CD14-positive monocyte (primary cell): ENCODE measurements around the gene DNAJB5. TPM values are rescaled to one million over a fixed set of nuclear protein-coding genes. Genes with fewer than 3 reads are reported as not detected.

Experiments
- DNase-seq, 3 donors: peaks; one replicate each; pipeline ENCODE4 v3.0.0-alpha.2; 2011 to 2022
- H2AFZ ChIP-seq: 2 replicates; pipeline ENCODE4 v1.6.0; 2012; ENCODE audit warnings: mild to moderate bottlenecking, low read depth, low read length, inconsistent platforms; ENCODE audit not compliant: insufficient read depth, poor library complexity, severe bottlenecking
- H3K27ac ChIP-seq, 2 donors: 1 replicate in 1 of 2; 2 replicates in 1 of 2; pipeline ENCODE4 v1.5.1; 2012 to 2013; ENCODE audit warnings: low read length in 2 of 2, control low read depth in 1 of 2, inconsistent platforms in 1 of 2, low read depth in 1 of 2, mild to moderate bottlenecking in 1 of 2
- H3K27me3 ChIP-seq, 2 donors: one replicate each; pipeline versions ENCODE4 v1.6.0 to v1.6.1; 2011 to 2013; ENCODE audit warnings: low read length in 2 of 2; ENCODE audit not compliant: control insufficient read depth in 2 of 2, insufficient read depth in 2 of 2
- H3K36me3 ChIP-seq, 2 donors: replicated peaks in 1 of 2; 1 replicate in 1 of 2; 2 replicates in 1 of 2; pipeline versions ENCODE4 v1.5.1 to v1.6.1; 2012 to 2013; ENCODE audit warnings: low read length in 2 of 2, control low read depth in 1 of 2, inconsistent platforms in 1 of 2, mild to moderate bottlenecking in 1 of 2; ENCODE audit not compliant: insufficient read depth in 2 of 2, control insufficient read depth in 1 of 2
- H3K4me1 ChIP-seq, 2 donors: 1 replicate in 1 of 2; 2 replicates in 1 of 2; pipeline versions ENCODE4 v1.5.1 to v1.6.1; 2012 to 2013; ENCODE audit warnings: low read length in 2 of 2, control low read depth in 1 of 2, inconsistent platforms in 1 of 2, mild to moderate bottlenecking in 1 of 2, moderate library complexity in 1 of 2; ENCODE audit not compliant: insufficient read depth in 2 of 2, control insufficient read depth in 1 of 2
- H3K4me2 ChIP-seq: replicated peaks from 2 replicates; pipeline ENCODE3; 2012; ENCODE audit warnings: low read length, moderate library complexity, mild to moderate bottlenecking; ENCODE audit not compliant: poor library complexity, severe bottlenecking; ENCODE audit errors: extremely low read depth
- H3K4me3 ChIP-seq, 3 experiments: fragments of 200-600 bp in 1 of 3; sonication (generic) in 1 of 3; replicated peaks in 1 of 3; 1 replicate in 2 of 3; 2 replicates in 1 of 3; pipeline ENCODE4 v1.5.1; 2011 to 2013; ENCODE audit warnings: low read length in 3 of 3, mild to moderate bottlenecking in 3 of 3, control low read depth in 2 of 3, low read depth in 2 of 3, inconsistent platforms in 1 of 3, moderate library complexity in 1 of 3
- H3K79me2 ChIP-seq: 2 replicates; pipeline ENCODE4 v1.6.0; 2012; ENCODE audit warnings: mild to moderate bottlenecking, control low read depth, inconsistent platforms, low read length, moderate library complexity; ENCODE audit not compliant: insufficient read depth
- H3K9ac ChIP-seq: 2 replicates; pipeline ENCODE4 v1.6.0; 2017; ENCODE audit warnings: low read length, mild to moderate bottlenecking; ENCODE audit not compliant: insufficient read depth, poor library complexity, severe bottlenecking
- H3K9me3 ChIP-seq, 2 donors: replicated peaks in 1 of 2; 1 replicate in 1 of 2; 2 replicates in 1 of 2; pipeline versions ENCODE4 v1.5.1 to v1.6.1; 2012 to 2013; ENCODE audit warnings: low read length in 2 of 2, control low read depth in 1 of 2; ENCODE audit not compliant: control insufficient read depth in 1 of 2, insufficient read depth in 1 of 2
- H4K20me1 ChIP-seq: 2 replicates; pipeline ENCODE4 v1.6.0; 2012; ENCODE audit warnings: mild to moderate bottlenecking, low read length, control low read depth, moderate library complexity; ENCODE audit not compliant: insufficient read depth
- H3K27ac Mint-ChIP-seq, 7 donors: one replicate each; pipeline ENCODE4 v1.8.0; 2020; ENCODE audit warnings: mild to moderate bottlenecking in 7 of 7, mixed read lengths in 7 of 7, moderate library complexity in 6 of 7, inconsistent platforms in 2 of 7
- H3K27me3 Mint-ChIP-seq, 3 donors: one replicate each; pipeline ENCODE4 v1.8.0; 2021 to 2022; ENCODE audit warnings: low read depth in 3 of 3, mild to moderate bottlenecking in 3 of 3, mixed read lengths in 3 of 3, moderate library complexity in 3 of 3, inconsistent platforms in 1 of 3
- H3K36me3 Mint-ChIP-seq, 2 donors: one replicate each; pipeline ENCODE4 v1.8.0; 2020; ENCODE audit warnings: mixed read lengths in 2 of 2, inconsistent platforms in 1 of 2, mild to moderate bottlenecking in 1 of 2
- H3K4me1 Mint-ChIP-seq: one replicate; pipeline ENCODE4 v1.8.0; 2020; ENCODE audit warnings: mild to moderate bottlenecking, mixed read lengths
- H3K4me3 Mint-ChIP-seq, 2 donors: one replicate each; pipeline ENCODE4 v1.8.0; 2020; ENCODE audit warnings: mild to moderate bottlenecking in 2 of 2, mixed read lengths in 2 of 2, moderate library complexity in 1 of 2
- H3K9me3 Mint-ChIP-seq, 7 donors: one replicate each; pipeline ENCODE4 v1.8.0; 2020 to 2022; ENCODE audit warnings: mixed read lengths in 7 of 7, mild to moderate bottlenecking in 6 of 7, moderate library complexity in 6 of 7, inconsistent platforms in 2 of 7
- WGBS: methylation state at CpG from one replicate; pipeline ENCODE4 v1.1.5; 2013; ENCODE audit warnings: missing lambda C conversion rate; ENCODE audit not compliant: insufficient coverage; 5-methylcytosine and 5-hydroxymethylcytosine counted together
- intact Hi-C, 2 donors: fragments of 100-400 bp; cut with micrococcal nuclease; formaldehyde crosslinking; loops; one replicate each; pipeline versions ENCODE4 v1.15.0 to v1.15.1; 2023
- polyA plus RNA-seq, 3 donors: library from polyadenylated mRNA; depleted of rRNA in 1 of 3; unstranded in 2 of 3; stranded (reverse) in 1 of 3; fragments of 300-500 nt in 2 of 3; fragments of >200 nt in 1 of 3; fragmentation: Illumina TruSeq in 2 of 3; gene quantifications; 1 replicate in 2 of 3; 2 replicates in 1 of 3; pipeline ENCODE4 v1.2.3, GENCODE V29; 2012 to 2021
- TF ChIP-seq, protein P1 (sequence below): fragments of 200-600 bp; IDR thresholded peaks from one replicate; pipeline ENCODE4 v1.8.0; 2022; ENCODE audit warnings: antibody characterized with exemption, mild to moderate bottlenecking

Gene DNAJB5
- polyA plus RNA-seq, 3 donors: 0.66 to 1.9 (median 0.84) TPM

DNA sequence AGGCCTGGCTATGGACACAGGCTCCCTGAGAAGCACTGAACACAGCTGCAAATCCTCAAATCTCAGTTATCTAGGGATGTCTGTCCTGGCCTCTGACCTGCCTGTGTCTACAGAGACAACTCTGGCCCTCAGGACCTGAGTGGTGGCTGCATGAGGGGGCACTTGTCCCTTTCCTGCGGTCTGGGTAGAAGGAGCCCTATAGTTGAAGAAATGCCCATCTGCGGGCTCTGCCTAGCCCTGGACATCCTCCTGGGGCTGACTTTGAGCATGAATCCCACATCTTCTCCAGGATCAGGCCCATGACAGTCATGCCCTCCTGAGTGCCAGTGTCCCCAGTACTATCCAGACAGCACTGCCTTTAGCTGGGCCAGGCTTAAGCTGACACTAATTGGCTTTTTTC, 10.0 kb downstream of the DNAJB5 start:
- Histone ChIP-seq H3K27ac (no peak overlapping the region), H3K4me2 (no peak overlapping the region), H3K79me2 (no peaks in the 10 kb centered on the region), H3K27me3 (no peaks in the 10 kb centered on the region), H4K20me1 (no peaks in the 10 kb centered on the region), H3K4me3 (no peak overlapping the region), H3K9me3 (no peaks in the 10 kb centered on the region), H3K9ac (no peak overlapping the region), H3K4me1 (no peaks in the 10 kb centered on the region), H2AFZ (no peak overlapping the region), H3K36me3 (no peaks in the 10 kb centered on the region)
- H3K27me3 Mint-ChIP-seq: peaks cover 0 to 4% (median 0%) of the 10 kb centered on the region in 3 donors
- H3K4me3 Mint-ChIP-seq: no peak overlapping the region
- TF ChIP-seq, protein P1, sequence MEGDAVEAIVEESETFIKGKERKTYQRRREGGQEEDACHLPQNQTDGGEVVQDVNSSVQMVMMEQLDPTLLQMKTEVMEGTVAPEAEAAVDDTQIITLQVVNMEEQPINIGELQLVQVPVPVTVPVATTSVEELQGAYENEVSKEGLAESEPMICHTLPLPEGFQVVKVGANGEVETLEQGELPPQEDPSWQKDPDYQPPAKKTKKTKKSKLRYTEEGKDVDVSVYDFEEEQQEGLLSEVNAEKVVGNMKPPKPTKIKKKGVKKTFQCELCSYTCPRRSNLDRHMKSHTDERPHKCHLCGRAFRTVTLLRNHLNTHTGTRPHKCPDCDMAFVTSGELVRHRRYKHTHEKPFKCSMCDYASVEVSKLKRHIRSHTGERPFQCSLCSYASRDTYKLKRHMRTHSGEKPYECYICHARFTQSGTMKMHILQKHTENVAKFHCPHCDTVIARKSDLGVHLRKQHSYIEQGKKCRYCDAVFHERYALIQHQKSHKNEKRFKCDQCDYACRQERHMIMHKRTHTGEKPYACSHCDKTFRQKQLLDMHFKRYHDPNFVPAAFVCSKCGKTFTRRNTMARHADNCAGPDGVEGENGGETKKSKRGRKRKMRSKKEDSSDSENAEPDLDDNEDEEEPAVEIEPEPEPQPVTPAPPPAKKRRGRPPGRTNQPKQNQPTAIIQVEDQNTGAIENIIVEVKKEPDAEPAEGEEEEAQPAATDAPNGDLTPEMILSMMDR: no peak
- H3K4me1 Mint-ChIP-seq: peaks cover 2% of the 10 kb centered on the region
- H3K9me3 Mint-ChIP-seq: no peaks in the 10 kb centered on the region
- no peak for DNase-seq
- no peaks in the 10 kb centered on the region for H3K36me3 Mint-ChIP-seq
- WGBS: 100% methylated on average over 1 of the region's 2 CpGs
- H3K27ac Mint-ChIP-seq: peak overlapping the region in 1 of 7 donors; percentile 19
- intact Hi-C loops: no loop called here

DNA sequence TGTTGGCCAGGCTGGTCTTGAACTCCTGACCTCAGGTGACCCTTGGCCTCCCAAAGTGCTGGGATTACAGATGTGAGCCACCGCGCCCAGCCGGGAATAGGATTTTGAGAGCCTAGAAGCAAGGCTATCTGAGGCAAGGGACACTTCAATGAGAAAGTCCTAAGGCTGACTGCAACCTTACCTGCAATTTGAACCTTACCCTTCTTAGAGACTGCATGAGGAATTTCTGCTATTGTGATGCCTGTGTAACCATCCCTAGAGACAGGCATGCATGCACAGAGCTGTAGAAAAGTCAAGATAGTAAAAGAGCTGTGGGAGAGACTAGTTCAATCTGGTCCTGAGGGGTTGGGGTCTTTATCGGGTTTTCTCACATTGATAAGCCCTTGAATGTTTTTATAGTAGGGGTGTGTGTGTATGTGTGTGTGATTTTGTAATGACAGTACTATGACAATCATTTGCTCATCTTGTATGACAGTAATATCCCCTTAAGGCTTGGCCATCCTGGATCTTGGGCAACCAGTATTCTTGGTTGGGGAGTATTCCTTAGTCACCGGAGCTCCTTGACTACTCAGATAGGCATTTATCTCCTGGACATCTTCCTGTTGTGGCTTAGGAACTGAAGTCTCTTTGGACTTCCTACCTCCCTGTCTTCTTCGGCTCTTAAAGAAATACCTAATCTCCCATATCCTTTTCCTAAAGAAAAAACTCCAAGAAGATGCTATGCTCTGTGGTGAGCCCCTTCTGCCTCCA, 11.2 kb downstream of the DNAJB5 start:
- Histone ChIP-seq H3K9me3 (no peaks in the 10 kb centered on the region), H3K27me3 (no peaks in the 10 kb centered on the region), H4K20me1 (no peaks in the 10 kb centered on the region), H3K9ac (no peak overlapping the region), H3K27ac (no peak overlapping the region), H3K36me3 (no peaks in the 10 kb centered on the region), H3K79me2 (no peaks in the 10 kb centered on the region), H3K4me2 (no peak overlapping the region), H3K4me3 (no peak overlapping the region), H3K4me1 (no peaks in the 10 kb centered on the region), H2AFZ (no peak overlapping the region)
- Mint-ChIP-seq H3K9me3 (no peaks in the 10 kb centered on the region), H3K4me3 (no peak overlapping the region), H3K27me3 (peaks cover 0 to 4% (median 0%) of the 10 kb centered on the region in 3 donors), H3K36me3 (no peaks in the 10 kb centered on the region), H3K4me1 (no peaks in the 10 kb centered on the region), H3K27ac (no peak overlapping the region)
- intact Hi-C loops: no loop called here
- TF ChIP-seq, protein P1: no peak
- no peak for DNase-seq
- WGBS: 100% methylated on average over 2 of the region's 6 CpGs
